ENCODE measurements around the gene INPP4A. TPM values are rescaled to one million over a fixed set of nuclear protein-coding genes. Genes with fewer than 3 reads are reported as not detected.
A peak's percentile ranks its signal among the peaks of the same experiment; 100 is the strongest.

The INPP4A gene
- total RNA-seq, 1 donor = 26.8 TPM

DNA sequence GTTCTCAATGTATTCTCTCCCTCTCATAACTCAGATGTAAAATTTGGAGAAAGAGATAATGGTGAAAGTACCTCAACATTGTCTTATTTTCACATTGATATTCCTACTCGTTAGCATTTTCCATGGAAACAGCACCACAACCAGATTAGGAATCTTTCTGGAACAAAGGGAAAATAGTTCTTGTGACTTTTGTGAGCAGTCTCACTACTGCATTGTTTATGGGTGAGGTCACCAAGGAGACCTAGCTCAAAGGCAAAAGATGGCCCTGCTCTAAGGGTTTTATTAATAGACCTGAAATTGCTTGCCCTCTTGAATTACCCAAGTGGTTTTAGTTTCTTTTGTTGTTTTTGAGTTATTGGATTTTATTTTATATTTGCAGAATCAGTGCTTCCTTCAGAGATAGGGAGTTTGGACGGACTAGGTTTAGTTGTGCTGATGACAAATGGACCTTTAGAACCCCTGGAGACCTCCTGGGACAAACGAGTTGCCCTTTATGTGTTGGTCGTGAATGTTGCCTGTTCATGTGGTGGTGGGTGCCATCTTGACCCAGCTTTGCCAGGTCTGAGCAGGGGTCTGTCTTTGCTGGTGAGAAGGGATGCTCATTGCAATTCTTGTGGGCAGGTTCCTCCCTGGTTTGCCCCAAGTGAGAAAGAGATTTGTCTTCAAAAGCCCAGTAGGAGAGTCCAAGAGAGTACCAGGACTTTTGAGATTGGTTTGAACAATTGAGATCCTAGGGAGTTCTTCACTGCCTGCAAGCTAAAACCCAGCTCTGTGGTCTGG, 58.1 kb downstream of the INPP4A start:
- DNase-seq (ENCODE audit: low read depth) = no peak
- TF ChIP-seq, protein P1, sequence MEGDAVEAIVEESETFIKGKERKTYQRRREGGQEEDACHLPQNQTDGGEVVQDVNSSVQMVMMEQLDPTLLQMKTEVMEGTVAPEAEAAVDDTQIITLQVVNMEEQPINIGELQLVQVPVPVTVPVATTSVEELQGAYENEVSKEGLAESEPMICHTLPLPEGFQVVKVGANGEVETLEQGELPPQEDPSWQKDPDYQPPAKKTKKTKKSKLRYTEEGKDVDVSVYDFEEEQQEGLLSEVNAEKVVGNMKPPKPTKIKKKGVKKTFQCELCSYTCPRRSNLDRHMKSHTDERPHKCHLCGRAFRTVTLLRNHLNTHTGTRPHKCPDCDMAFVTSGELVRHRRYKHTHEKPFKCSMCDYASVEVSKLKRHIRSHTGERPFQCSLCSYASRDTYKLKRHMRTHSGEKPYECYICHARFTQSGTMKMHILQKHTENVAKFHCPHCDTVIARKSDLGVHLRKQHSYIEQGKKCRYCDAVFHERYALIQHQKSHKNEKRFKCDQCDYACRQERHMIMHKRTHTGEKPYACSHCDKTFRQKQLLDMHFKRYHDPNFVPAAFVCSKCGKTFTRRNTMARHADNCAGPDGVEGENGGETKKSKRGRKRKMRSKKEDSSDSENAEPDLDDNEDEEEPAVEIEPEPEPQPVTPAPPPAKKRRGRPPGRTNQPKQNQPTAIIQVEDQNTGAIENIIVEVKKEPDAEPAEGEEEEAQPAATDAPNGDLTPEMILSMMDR (IDR thresholded peaks at IDR 0.05; ENCODE audit: insufficient read depth, low read depth, low read length) = no peak
- H3K4me3 ChIP-seq (ENCODE audit: low read depth, low read length) = no peak overlapping the region

DNA sequence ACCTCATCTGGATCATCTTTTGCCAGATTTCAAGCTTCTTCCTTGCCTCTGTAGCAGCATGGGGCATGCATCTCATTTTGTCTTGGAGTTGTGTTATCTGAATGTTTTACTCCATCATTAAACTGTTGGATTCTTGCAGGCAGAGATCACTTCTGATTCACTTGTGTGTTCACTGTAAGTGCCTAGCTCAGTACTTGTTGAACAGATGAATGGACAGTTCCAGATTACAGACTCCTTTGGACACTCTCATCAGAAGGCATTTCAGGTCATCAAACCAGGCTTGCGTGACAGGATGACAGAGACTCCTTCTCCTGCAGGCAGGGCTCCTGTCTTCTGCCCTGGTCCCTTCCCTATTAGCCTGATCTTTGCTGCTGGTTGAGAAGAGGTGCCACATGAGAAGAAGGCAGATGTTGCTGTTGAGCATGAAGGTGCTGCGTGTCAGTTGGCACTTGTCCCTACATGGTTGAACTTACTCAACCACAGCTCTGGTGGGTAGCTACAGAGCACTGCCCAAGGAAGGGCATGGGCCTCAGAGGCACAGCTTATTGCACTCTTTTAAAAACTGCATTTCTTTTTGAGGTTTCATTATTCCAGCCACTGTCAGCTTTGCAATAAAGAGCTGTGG, 58.9 kb downstream of the INPP4A start:
- TF ChIP-seq, protein P1 (IDR thresholded peaks at IDR 0.05; ENCODE audit: insufficient read depth, low read depth, low read length) = no peak
- H3K4me3 ChIP-seq (ENCODE audit: low read depth, low read length) = no peak overlapping the region
- no peak for DNase-seq (ENCODE audit: low read depth)

DNA sequence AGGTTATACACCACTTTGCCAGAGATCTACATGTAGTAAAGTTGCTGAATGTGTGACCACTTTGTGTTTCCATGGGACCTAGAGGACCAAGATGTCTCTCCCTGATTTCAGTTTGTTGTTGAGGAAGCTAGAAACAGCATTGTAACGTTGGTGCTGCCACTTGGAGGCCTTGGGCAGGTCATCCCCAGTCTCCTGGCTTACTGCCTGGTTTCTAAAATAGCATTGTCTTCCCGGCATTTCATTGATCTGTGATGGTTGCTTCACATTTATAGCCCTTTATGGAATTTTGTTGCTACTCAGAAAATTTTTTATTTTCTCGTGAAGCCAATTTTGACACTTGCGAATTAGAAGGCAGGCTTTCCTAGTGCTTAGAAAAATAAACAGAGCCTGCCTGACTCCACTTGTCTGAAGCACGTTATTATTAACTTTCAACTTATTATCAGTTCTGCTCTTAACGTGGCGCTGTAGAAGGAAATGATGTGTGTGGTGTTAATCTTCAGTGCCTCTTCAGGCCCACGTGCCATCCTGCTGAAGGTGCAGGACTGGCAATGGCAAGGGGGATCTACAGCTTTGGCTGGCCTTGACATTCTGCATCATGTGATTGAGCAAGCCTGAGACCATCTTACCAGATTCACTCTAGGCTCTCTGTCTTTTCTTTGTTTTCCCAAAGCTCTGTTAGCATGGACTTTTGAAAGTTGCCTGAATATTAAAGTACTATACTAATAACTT, 59.9 kb downstream of the INPP4A start:
- H3K4me3 ChIP-seq (ENCODE audit: low read depth, low read length) = no peak overlapping the region
- DNase-seq (ENCODE audit: low read depth) = no peak
- TF ChIP-seq, protein P1 (IDR thresholded peaks at IDR 0.05; ENCODE audit: insufficient read depth, low read depth, low read length) = no peak

DNA sequence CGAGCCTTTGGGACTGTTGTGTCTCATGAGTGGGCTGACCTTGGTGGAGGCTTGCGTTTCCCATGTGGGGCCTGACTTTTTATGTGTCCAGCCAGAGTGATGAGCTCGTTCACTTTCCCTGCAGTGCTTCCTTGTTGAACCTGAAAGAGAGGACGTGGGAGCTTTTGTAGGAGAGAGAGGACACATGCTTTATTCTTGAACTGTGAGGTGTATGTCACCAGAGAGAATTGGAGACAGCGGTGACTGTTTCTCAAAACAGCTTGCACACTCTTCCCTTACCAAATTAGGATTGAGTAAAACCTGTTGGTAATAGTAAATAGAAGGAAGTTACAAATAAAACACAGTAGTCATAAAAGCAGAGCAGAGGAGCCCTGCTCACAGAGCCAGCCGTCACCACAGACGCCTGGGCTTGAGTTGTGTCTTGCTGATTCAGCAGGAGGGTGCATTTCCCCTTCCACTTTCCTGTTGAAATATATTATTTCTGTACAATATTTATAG, 60.7 kb downstream of the INPP4A start:
- TF ChIP-seq, protein P1 (IDR thresholded peaks at IDR 0.05; ENCODE audit: insufficient read depth, low read depth, low read length) = no peak
- DNase-seq (ENCODE audit: low read depth) = peak; percentile 72
- no peak overlapping the region for H3K4me3 ChIP-seq (ENCODE audit: low read depth, low read length)

DNA sequence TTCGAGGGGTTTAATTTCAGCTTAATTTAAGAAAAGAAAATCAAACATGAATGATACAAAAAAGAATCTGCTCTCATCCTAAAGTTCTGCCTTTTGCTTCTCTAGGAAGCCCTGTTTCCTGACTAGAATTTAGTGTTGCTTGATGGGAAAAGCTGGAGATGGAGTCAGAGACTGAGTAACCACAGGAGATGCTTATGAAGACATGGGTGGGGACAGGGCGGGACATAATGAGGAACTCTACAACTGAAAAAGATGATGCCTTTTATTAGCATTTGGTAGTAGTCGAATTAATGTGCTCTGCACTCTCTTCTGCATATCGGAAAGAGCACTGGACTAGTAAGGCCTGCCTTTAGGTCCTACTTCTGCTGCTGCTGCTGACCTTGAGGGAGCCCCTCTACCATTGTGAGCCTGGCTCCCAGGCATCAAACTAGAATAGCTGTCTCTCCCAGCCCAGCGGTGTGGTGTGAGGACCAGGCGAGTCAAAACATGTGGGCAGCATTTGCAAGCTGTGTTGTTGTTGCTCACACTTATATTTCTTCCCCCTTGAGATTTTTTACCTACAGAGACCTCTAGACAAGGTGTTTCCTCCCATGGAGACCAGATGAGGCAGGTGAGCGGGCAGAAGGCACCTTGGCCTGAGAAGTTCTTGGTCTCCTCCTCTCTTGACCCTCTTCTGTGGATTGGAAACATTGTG, 61.5 kb downstream of the INPP4A start:
- no peak for DNase-seq (ENCODE audit: low read depth)
- H3K4me3 ChIP-seq (ENCODE audit: low read depth, low read length) = no peak overlapping the region

DNA sequence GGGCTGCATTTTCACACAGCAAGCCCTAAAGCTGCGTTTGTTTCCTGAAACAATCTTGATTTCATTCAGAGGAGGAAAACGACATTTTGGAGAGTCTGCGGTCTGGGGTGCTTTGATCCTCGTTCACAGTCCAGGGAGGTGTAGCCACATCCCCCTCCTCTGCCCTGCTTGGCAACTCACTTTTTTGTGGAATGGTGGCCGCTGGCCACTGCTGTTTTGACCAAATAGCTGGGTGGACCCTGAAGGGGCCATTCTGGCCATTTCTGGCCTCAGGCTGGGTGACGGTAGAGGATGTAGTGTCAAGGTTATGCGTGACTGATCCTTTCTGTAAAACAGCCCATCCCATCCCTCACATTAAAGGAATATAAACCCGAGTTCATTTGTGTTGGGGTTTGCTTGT, 62.2 kb downstream of the INPP4A start:
- TF ChIP-seq, protein P1 (IDR thresholded peaks at IDR 0.05; ENCODE audit: insufficient read depth, low read depth, low read length) = no peak
- no peak overlapping the region for H3K4me3 ChIP-seq (ENCODE audit: low read depth, low read length)
- DNase-seq (ENCODE audit: low read depth) = no peak

More for the DNA sequence above, 61.5 kb downstream of the INPP4A start:
- TF ChIP-seq, protein P1 (IDR thresholded peaks at IDR 0.05; ENCODE audit: insufficient read depth, low read depth, low read length) = no peak

All from fibroblast of villous mesenchyme (primary cell).